Measurements from ENCODE around the gene SSNA1. TPM values are rescaled to one million over a fixed set of nuclear protein-coding genes. Genes with fewer than 3 reads are reported as not detected.

SSNA1 gene
- total RNA-seq, 1 experiment from 2014 or later, result 184 TPM

GRCh38 chr9:137167747-137168572 is 20.5 kb upstream of the SSNA1 start:
- DNase-seq (ENCODE audit: low spot score), result no peak

- no peak for DNase-seq (ENCODE audit: low spot score)
Observed at GRCh38 chr9:137168573-137168903, 19.9 kb upstream of the SSNA1 start.

- DNase-seq (ENCODE audit: low spot score), result peak; percentile 69
Observed at GRCh38 chr9:137168904-137169856, 19.3 kb upstream of the SSNA1 start.

GRCh38 chr9:137169896-137170358 is 18.5 kb upstream of the SSNA1 start, which contains the start of gene LRRC26:
LRRC26 (minus strand) TSS chr9:137170051; CDS start chr9:137169943, 108 bp downstream.
- no peak for DNase-seq (ENCODE audit: low spot score)

GRCh38 chr9:137170486-137171148 is 17.9 kb upstream of the SSNA1 start:
- no peak for DNase-seq (ENCODE audit: low spot score)

GRCh38 chr9:137171149-137171900 is 17.2 kb upstream of the SSNA1 start:
- no peak for DNase-seq (ENCODE audit: low spot score)

GRCh38 chr9:137172901-137173795 is 15.3 kb upstream of the SSNA1 start:
- DNase-seq (ENCODE audit: low spot score), result no peak

- DNase-seq (ENCODE audit: low spot score), result no peak
Observed at GRCh38 chr9:137173796-137174664, 14.4 kb upstream of the SSNA1 start.

- no peak for DNase-seq (ENCODE audit: low spot score)
Observed at GRCh38 chr9:137174722-137175293, 13.7 kb upstream of the SSNA1 start.

GRCh38 chr9:137175345-137175961 is 13.0 kb upstream of the SSNA1 start:
- DNase-seq (ENCODE audit: low spot score), result no peak

GRCh38 chr9:137176302-137177182 is 11.9 kb upstream of the SSNA1 start:
- peak; percentile 79 for DNase-seq (ENCODE audit: low spot score)

GRCh38 chr9:137178201-137178938 is 10.1 kb upstream of the SSNA1 start:
- no peak for DNase-seq (ENCODE audit: low spot score)

- no peak for DNase-seq (ENCODE audit: low spot score)
Observed at GRCh38 chr9:137178939-137179630, 9.4 kb upstream of the SSNA1 start.

GRCh38 chr9:137179761-137180160 is 8.7 kb upstream of the SSNA1 start:
- DNase-seq (ENCODE audit: low spot score), result no peak

- DNase-seq (ENCODE audit: low spot score), result no peak
Observed at GRCh38 chr9:137180491-137180890, 8.0 kb upstream of the SSNA1 start.

- no peak for DNase-seq (ENCODE audit: low spot score)
Observed at GRCh38 chr9:137181680-137182079, 6.8 kb upstream of the SSNA1 start.
